CD8-positive, alpha-beta memory T cell (primary cell): ENCODE measurements around the gene RAET1G. TPM values are rescaled to one million over a fixed set of nuclear protein-coding genes. Genes with fewer than 3 reads are reported as not detected.
"Not testable (repeated sequence)": the region's sequence is repeated elsewhere in the genome, so short reads cannot be mapped to it uniquely, and the experiment has no call there.

Source experiments
- CTCF ChIA-PET: fragments of 350-600 bp; sonication (Branson Sonifier 250); formaldehyde crosslinking; loops from one replicate; lab custom pipeline; 2021; ENCODE audit warnings: antibody characterized with exemption; lab: Charles Lee
- POLR2A ChIA-PET: fragments of 350-600 bp; sonication (Branson Sonifier 250); formaldehyde crosslinking; loops from one replicate; lab custom pipeline; 2021; ENCODE audit warnings: antibody characterized with exemption; lab: Charles Lee
- DNase-seq, 5 donors: peaks; one replicate each; pipeline versions ENCODE4 v3.0.0 to v3.0.0-alpha.2; 2020 to 2022; ENCODE audit warnings: mixed read lengths in 1 of 5
- H3K27ac ChIP-seq: one replicate; pipeline ENCODE4 v1.7.0; 2013; ENCODE audit warnings: low read depth, mild to moderate bottlenecking, low read length, moderate library complexity
- H3K27me3 ChIP-seq: 2 replicates; pipeline ENCODE4 v1.7.0; 2013; ENCODE audit warnings: low read length, mild to moderate bottlenecking; ENCODE audit not compliant: insufficient read depth, poor library complexity, severe bottlenecking
- H3K36me3 ChIP-seq: 2 replicates; pipeline ENCODE4 v1.7.0; 2013; ENCODE audit warnings: mild to moderate bottlenecking, low read length, moderate library complexity; ENCODE audit not compliant: insufficient read depth
- H3K4me1 ChIP-seq: 2 replicates; pipeline ENCODE4 v1.7.0; 2013; ENCODE audit warnings: mild to moderate bottlenecking, low read length, moderate library complexity; ENCODE audit not compliant: insufficient read depth
- H3K4me3 ChIP-seq: 2 replicates; pipeline ENCODE4 v1.7.0; 2013; ENCODE audit warnings: mild to moderate bottlenecking, low read length
- H3K9me3 ChIP-seq: 2 replicates; pipeline ENCODE4 v1.7.0; 2013; ENCODE audit warnings: mild to moderate bottlenecking, low read length
- H3K27ac Mint-ChIP-seq, 8 donors: one replicate each; pipeline ENCODE4 v1.8.0; 2020 to 2021; ENCODE audit warnings: mixed read lengths in 8 of 8, mild to moderate bottlenecking in 6 of 8, inconsistent platforms in 3 of 8, moderate library complexity in 3 of 8
- H3K27me3 Mint-ChIP-seq, 2 donors: one replicate each; pipeline ENCODE4 v1.8.0; 2020 to 2021; ENCODE audit warnings: mixed read lengths in 2 of 2, mild to moderate bottlenecking in 1 of 2, moderate library complexity in 1 of 2
- H3K36me3 Mint-ChIP-seq, 3 donors: one replicate each; pipeline ENCODE4 v1.8.0; 2020 to 2021; ENCODE audit warnings: mixed read lengths in 3 of 3, inconsistent platforms in 1 of 3, mild to moderate bottlenecking in 1 of 3
- H3K4me1 Mint-ChIP-seq, 3 donors: one replicate each; pipeline ENCODE4 v1.8.0; 2020 to 2021; ENCODE audit warnings: mixed read lengths in 3 of 3, inconsistent platforms in 1 of 3, mild to moderate bottlenecking in 1 of 3
- H3K4me3 Mint-ChIP-seq, 7 donors: one replicate each; pipeline ENCODE4 v1.8.0; 2020 to 2021; ENCODE audit warnings: mixed read lengths in 7 of 7, mild to moderate bottlenecking in 6 of 7, moderate library complexity in 4 of 7, inconsistent platforms in 2 of 7
- H3K9me3 Mint-ChIP-seq, 5 donors: one replicate each; pipeline ENCODE4 v1.8.0; 2020 to 2022; ENCODE audit warnings: mixed read lengths in 5 of 5, mild to moderate bottlenecking in 3 of 5, moderate library complexity in 2 of 5, inconsistent platforms in 1 of 5
- polyA plus RNA-seq: library from polyadenylated mRNA; unstranded; fragments of 300-500 nt; fragmentation: Illumina TruSeq; gene quantifications from one replicate; pipeline ENCODE4 v1.2.3, GENCODE V29; 2021
- total RNA-seq, 2 experiments: library from RNA; stranded (reverse); gene quantifications; one replicate each; pipeline ENCODE4 v1.2.3, GENCODE V29; 2021

Gene RAET1G
- total and polyA plus RNA-seq, 3 experiments from 2014 or later: not detected

GRCh38 chr6:149958124-149958523 is 35.2 kb upstream of the RAET1G start:
- H3K27ac Mint-ChIP-seq, H3K36me3 Mint-ChIP-seq, CTCF ChIA-PET, H3K27ac ChIP-seq, POLR2A ChIA-PET, H3K4me3 Mint-ChIP-seq, H3K36me3 ChIP-seq, H3K4me1 ChIP-seq, H3K9me3 ChIP-seq, H3K9me3 Mint-ChIP-seq, H3K4me3 ChIP-seq, DNase-seq: not testable (repeated sequence)
- peaks cover 46% of the 10 kb centered on the region for H3K27me3 ChIP-seq
- H3K4me1 Mint-ChIP-seq: peaks cover 8 to 16% (median 10%) of the 10 kb centered on the region in 3 donors
- H3K27me3 Mint-ChIP-seq: peaks cover 54 to 81% of the 10 kb centered on the region in 2 donors

GRCh38 chr6:149955654-149956317 is 32.9 kb upstream of the RAET1G start:
- H3K27ac Mint-ChIP-seq, DNase-seq, CTCF ChIA-PET, H3K4me1 ChIP-seq, H3K9me3 Mint-ChIP-seq, H3K27ac ChIP-seq, H3K36me3 Mint-ChIP-seq, POLR2A ChIA-PET, H3K4me3 ChIP-seq, H3K9me3 ChIP-seq, H3K36me3 ChIP-seq: not testable (repeated sequence)
- Mint-ChIP-seq H3K4me1 (peaks cover 7 to 12% (median 7%) of the 10 kb centered on the region in 3 donors), H3K27me3 (peaks cover 60 to 81% of the 10 kb centered on the region in 2 donors), H3K4me3 (peak overlapping the region in 1 of 7 donors; percentile 35)
- peaks cover 40% of the 10 kb centered on the region for H3K27me3 ChIP-seq

GRCh38 chr6:149954984-149955653 is 32.2 kb upstream of the RAET1G start:
- H3K36me3 ChIP-seq, POLR2A ChIA-PET, H3K36me3 Mint-ChIP-seq, H3K4me1 ChIP-seq, CTCF ChIA-PET, H3K4me3 ChIP-seq, H3K27ac Mint-ChIP-seq, H3K9me3 Mint-ChIP-seq, DNase-seq, H3K9me3 ChIP-seq, H3K27ac ChIP-seq: not testable (repeated sequence)
- peak overlapping the region in 6 of 7 donors; percentile 29 to 72 (median 42) for H3K4me3 Mint-ChIP-seq
- H3K4me1 Mint-ChIP-seq: peaks cover 7 to 12% (median 7%) of the 10 kb centered on the region in 3 donors
- peaks cover 60 to 81% of the 10 kb centered on the region in 2 donors for H3K27me3 Mint-ChIP-seq
- peaks cover 34% of the 10 kb centered on the region for H3K27me3 ChIP-seq

- H3K36me3 ChIP-seq, DNase-seq, H3K27ac ChIP-seq, H3K27ac Mint-ChIP-seq, H3K9me3 Mint-ChIP-seq, CTCF ChIA-PET, POLR2A ChIA-PET, H3K4me3 ChIP-seq, H3K9me3 ChIP-seq, H3K4me1 ChIP-seq, H3K36me3 Mint-ChIP-seq: not testable (repeated sequence)
- H3K27me3 ChIP-seq: peaks cover 34% of the 10 kb centered on the region
- H3K27me3 Mint-ChIP-seq: peaks cover 60 to 81% of the 10 kb centered on the region in 2 donors
- H3K4me1 Mint-ChIP-seq: peaks cover 7 to 12% (median 7%) of the 10 kb centered on the region in 3 donors
- peak overlapping the region in 2 of 7 donors; percentile 32 to 72 for H3K4me3 Mint-ChIP-seq
Measured at GRCh38 chr6:149954328-149954983, 31.5 kb upstream of the RAET1G start.

- H3K27ac Mint-ChIP-seq, H3K9me3 ChIP-seq, H3K36me3 Mint-ChIP-seq, H3K4me3 ChIP-seq, H3K27ac ChIP-seq, CTCF ChIA-PET, DNase-seq, POLR2A ChIA-PET, H3K4me1 ChIP-seq, H3K36me3 ChIP-seq, H3K9me3 Mint-ChIP-seq: not testable (repeated sequence)
- Mint-ChIP-seq H3K4me3 (peak overlapping the region in 2 of 7 donors; percentile 20 to 32), H3K4me1 (peaks cover 7 to 12% (median 7%) of the 10 kb centered on the region in 3 donors), H3K27me3 (peaks cover 57 to 77% of the 10 kb centered on the region in 2 donors)
- peaks cover 34% of the 10 kb centered on the region for H3K27me3 ChIP-seq
Measured at GRCh38 chr6:149953934-149954327, 31.0 kb upstream of the RAET1G start.

GRCh38 chr6:149953390-149953789 is 30.5 kb upstream of the RAET1G start:
- CTCF ChIA-PET, H3K4me3 ChIP-seq, H3K36me3 ChIP-seq, H3K4me1 ChIP-seq, H3K9me3 ChIP-seq, H3K27ac ChIP-seq, DNase-seq, H3K36me3 Mint-ChIP-seq, H3K27ac Mint-ChIP-seq, H3K9me3 Mint-ChIP-seq, POLR2A ChIA-PET: not testable (repeated sequence)
- H3K4me3 Mint-ChIP-seq: peak overlapping the region in 2 of 7 donors; percentile 9 to 20
- H3K4me1 Mint-ChIP-seq: peaks cover 7 to 12% (median 7%) of the 10 kb centered on the region in 3 donors
- H3K27me3 Mint-ChIP-seq: peaks cover 56 to 74% of the 10 kb centered on the region in 2 donors
- H3K27me3 ChIP-seq: peaks cover 34% of the 10 kb centered on the region

GRCh38 chr6:149951626-149952025 is 28.7 kb upstream of the RAET1G start:
- H3K4me1 Mint-ChIP-seq: peaks cover 7 to 12% (median 7%) of the 10 kb centered on the region in 3 donors
- no peaks in the 10 kb centered on the region for H3K9me3 ChIP-seq
- H3K36me3 ChIP-seq: no peaks in the 10 kb centered on the region
- peaks cover 53 to 69% of the 10 kb centered on the region in 2 donors for H3K27me3 Mint-ChIP-seq
- no peaks in the 10 kb centered on the region for H3K4me1 ChIP-seq
- no peaks in the 10 kb centered on the region for H3K9me3 Mint-ChIP-seq
- peaks cover 34% of the 10 kb centered on the region for H3K27me3 ChIP-seq
- H3K27ac Mint-ChIP-seq: no peak overlapping the region
- no peak overlapping the region for H3K4me3 Mint-ChIP-seq
- ChIA-PET CTCF (interaction anchor here (1.0 to 2.1 kb wide), 2 partner anchors 65 to 119 kb away, joined by 3 to 7 read pairs; no protein-coding TSS in a partner anchor), POLR2A (no interaction called here)
- no peak overlapping the region for H3K27ac ChIP-seq
- H3K36me3 Mint-ChIP-seq: no peaks in the 10 kb centered on the region
- no peak overlapping the region for H3K4me3 ChIP-seq
- DNase-seq: no peak

- Histone ChIP-seq H3K4me3 (no peak overlapping the region), H3K27me3 (peaks cover 31% of the 10 kb centered on the region), H3K27ac (no peak overlapping the region), H3K4me1 (no peaks in the 10 kb centered on the region), H3K9me3 (no peaks in the 10 kb centered on the region), H3K36me3 (no peaks in the 10 kb centered on the region)
- H3K4me1 Mint-ChIP-seq: peaks cover 7 to 12% (median 7%) of the 10 kb centered on the region in 3 donors
- POLR2A ChIA-PET: no interaction called here
- H3K36me3 Mint-ChIP-seq: no peaks in the 10 kb centered on the region
- H3K27ac Mint-ChIP-seq: no peak overlapping the region
- H3K27me3 Mint-ChIP-seq: peaks cover 51 to 65% of the 10 kb centered on the region in 2 donors
- DNase-seq: no peak
- CTCF ChIA-PET: interaction anchor here (1.0 to 2.1 kb wide), 2 partner anchors 66 to 120 kb away, joined by 3 to 7 read pairs; no protein-coding TSS in a partner anchor
- H3K9me3 Mint-ChIP-seq: no peaks in the 10 kb centered on the region
- H3K4me3 Mint-ChIP-seq: no peak overlapping the region
Measured at GRCh38 chr6:149951096-149951495, 28.2 kb upstream of the RAET1G start.
